Measurements from ENCODE around the gene MEIS3.

The MEIS3 gene

DNA sequence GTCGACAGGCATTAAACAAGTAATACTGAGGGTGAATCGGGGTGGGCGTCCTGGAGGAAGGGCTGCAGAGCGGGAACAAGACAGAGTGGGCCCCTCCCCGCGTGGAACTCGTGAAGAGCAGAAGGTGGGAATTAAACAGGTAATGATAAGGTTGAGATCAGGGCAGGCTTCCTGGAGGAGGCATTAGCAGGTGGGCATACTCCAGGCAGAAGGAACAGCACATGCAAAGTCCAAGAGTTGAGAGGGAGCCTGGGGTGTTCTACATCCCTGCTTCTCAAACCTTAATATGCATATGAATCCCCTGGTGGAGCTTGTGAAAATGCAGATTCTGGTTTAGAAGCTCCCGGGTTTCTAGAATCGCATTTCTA, 29.0 kb upstream of the MEIS3 start:
- no peak overlapping the region for H3K4me3 ChIP-seq (ENCODE audit: low read depth in 1 of 5, low read length in 5 of 5)

GRCh38 chr19:47447470-47448359, 28.4 kb upstream of the MEIS3 start:
- no peak overlapping the region for H3K9ac ChIP-seq (ENCODE audit: low read length in 5 of 5)
- H3K27me3 ChIP-seq (ENCODE audit: control insufficient read depth in 5 of 5, insufficient read depth in 4 of 5, low read length in 5 of 5) = peaks cover 33 to 78% (median 65%) of the 10 kb centered on the region in 5 donors
- no peak overlapping the region for H3K27ac ChIP-seq (ENCODE audit: low read depth, low read length)
- no peaks in the 10 kb centered on the region for H3K36me3 ChIP-seq (ENCODE audit: control insufficient read depth in 5 of 5, insufficient read depth in 5 of 5, low read length in 5 of 5)
- H3K4me1 ChIP-seq (ENCODE audit: control insufficient read depth in 5 of 5, insufficient read depth in 5 of 5, low read length in 5 of 5) = peaks cover 0 to 26% (median 11%) of the 10 kb centered on the region in 5 donors
- H3K9me3 ChIP-seq (ENCODE audit: control insufficient read depth in 5 of 5, low read length in 5 of 5) = no peaks in the 10 kb centered on the region
- H3K4me3 ChIP-seq (ENCODE audit: low read depth in 1 of 5, low read length in 5 of 5) = peak overlapping the region in 3 of 5 donors; percentile 10 to 59 (median 34)

More for the DNA sequence above, 29.0 kb upstream of the MEIS3 start:
- Histone ChIP-seq H3K9ac (ENCODE audit: low read length in 5 of 5) (no peak overlapping the region), H3K27me3 (ENCODE audit: control insufficient read depth in 5 of 5, insufficient read depth in 4 of 5, low read length in 5 of 5) (peaks cover 33 to 74% (median 61%) of the 10 kb centered on the region in 5 donors), H3K9me3 (ENCODE audit: control insufficient read depth in 5 of 5, low read length in 5 of 5) (no peaks in the 10 kb centered on the region), H3K27ac (ENCODE audit: low read depth, low read length) (no peak overlapping the region), H3K36me3 (ENCODE audit: control insufficient read depth in 5 of 5, insufficient read depth in 5 of 5, low read length in 5 of 5) (no peaks in the 10 kb centered on the region), H3K4me1 (ENCODE audit: control insufficient read depth in 5 of 5, insufficient read depth in 5 of 5, low read length in 5 of 5) (peaks cover 0 to 26% (median 11%) of the 10 kb centered on the region in 5 donors)

DNA sequence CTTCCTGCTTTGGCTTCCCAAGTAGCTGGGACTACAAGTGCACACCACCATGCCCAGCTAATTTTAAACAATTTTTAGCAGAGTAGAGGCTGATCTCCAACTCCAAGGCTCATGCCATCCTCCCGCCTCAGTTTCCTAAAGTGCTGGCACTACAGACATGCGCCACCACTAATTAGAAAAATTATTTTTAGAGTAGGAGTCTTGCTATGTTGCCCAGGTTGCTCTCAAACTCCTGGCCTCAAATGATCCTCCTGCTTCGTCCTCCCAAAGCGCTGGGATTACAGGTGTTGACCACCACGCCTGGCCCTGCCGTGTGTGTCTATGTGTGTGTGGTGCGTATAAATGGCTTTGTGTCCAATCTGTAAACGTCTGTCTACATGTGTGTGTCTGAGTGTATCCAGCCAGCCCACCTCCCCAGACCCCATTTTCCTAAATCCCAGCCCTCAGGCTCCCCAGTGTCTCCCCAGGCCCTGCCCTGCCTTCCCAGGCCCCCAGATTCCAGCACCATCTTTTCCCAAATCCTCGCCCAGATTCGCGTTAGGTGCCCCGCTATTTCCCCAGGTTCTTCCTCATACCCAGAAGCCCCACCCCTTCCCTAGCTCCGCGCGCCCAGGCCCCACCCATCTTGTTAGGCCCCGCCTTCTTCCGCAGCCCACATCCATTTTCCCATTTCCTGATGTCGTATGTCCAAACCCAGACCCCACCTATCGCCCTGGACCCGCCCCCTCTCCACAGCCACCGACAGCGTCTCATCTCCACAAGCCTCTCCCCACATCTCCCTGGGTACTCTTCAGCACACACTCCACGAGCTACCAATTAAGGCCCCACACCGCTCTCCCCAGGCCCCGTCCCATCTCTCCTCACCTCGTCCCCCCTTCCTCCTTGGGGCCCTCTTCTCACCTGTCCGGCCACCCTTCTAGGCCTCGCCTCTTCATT, 27.5 kb upstream of the MEIS3 start:
- Histone ChIP-seq H3K4me1 (ENCODE audit: control insufficient read depth in 5 of 5, insufficient read depth in 5 of 5, low read length in 5 of 5) (peaks cover 0 to 26% (median 11%) of the 10 kb centered on the region in 5 donors), H3K36me3 (ENCODE audit: control insufficient read depth in 5 of 5, insufficient read depth in 5 of 5, low read length in 5 of 5) (no peaks in the 10 kb centered on the region), H3K9ac (ENCODE audit: low read length in 5 of 5) (no peak overlapping the region), H3K4me3 (ENCODE audit: low read depth in 1 of 5, low read length in 5 of 5) (peak overlapping the region in 3 of 5 donors; percentile 10 to 59 (median 34)), H3K9me3 (ENCODE audit: control insufficient read depth in 5 of 5, low read length in 5 of 5) (no peaks in the 10 kb centered on the region), H3K27ac (ENCODE audit: low read depth, low read length) (no peak overlapping the region), H3K27me3 (ENCODE audit: control insufficient read depth in 5 of 5, insufficient read depth in 4 of 5, low read length in 5 of 5) (peaks cover 36 to 86% (median 72%) of the 10 kb centered on the region in 5 donors)

GRCh38 chr19:47445937-47446402, 26.6 kb upstream of the MEIS3 start:
- Histone ChIP-seq H3K36me3 (ENCODE audit: control insufficient read depth in 5 of 5, insufficient read depth in 5 of 5, low read length in 5 of 5) (no peaks in the 10 kb centered on the region), H3K9ac (ENCODE audit: low read length in 5 of 5) (no peak overlapping the region), H3K27me3 (ENCODE audit: control insufficient read depth in 5 of 5, insufficient read depth in 4 of 5, low read length in 5 of 5) (peaks cover 36 to 88% (median 72%) of the 10 kb centered on the region in 5 donors), H3K27ac (ENCODE audit: low read depth, low read length) (no peak overlapping the region), H3K4me3 (ENCODE audit: low read depth in 1 of 5, low read length in 5 of 5) (peak overlapping the region in 1 of 5 donors; percentile 26), H3K9me3 (ENCODE audit: control insufficient read depth in 5 of 5, low read length in 5 of 5) (no peaks in the 10 kb centered on the region), H3K4me1 (ENCODE audit: control insufficient read depth in 5 of 5, insufficient read depth in 5 of 5, low read length in 5 of 5) (peaks cover 0 to 26% (median 11%) of the 10 kb centered on the region in 5 donors)

DNA sequence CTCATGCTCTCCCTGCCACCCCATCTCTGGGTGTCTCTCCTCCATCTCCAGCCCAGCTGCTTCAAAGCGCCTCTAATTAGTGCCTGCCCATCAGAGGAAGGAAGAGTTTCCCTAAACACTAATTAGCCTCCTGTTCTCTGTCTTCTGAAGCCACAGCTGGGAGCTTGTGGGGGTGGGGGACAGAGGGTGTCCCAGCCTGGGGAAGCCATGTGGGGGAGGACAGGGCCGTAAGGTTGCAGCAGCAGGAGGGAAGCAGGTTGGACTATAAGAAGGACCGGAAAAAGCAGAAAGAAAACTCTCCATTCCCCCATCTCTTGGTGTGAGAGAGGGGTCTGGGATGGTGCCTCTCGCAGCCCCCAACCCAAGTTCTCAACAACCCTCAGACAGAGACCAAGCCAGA, 26.2 kb upstream of the MEIS3 start:
- Histone ChIP-seq H3K27me3 (ENCODE audit: control insufficient read depth in 5 of 5, insufficient read depth in 4 of 5, low read length in 5 of 5) (peaks cover 33 to 87% (median 72%) of the 10 kb centered on the region in 5 donors), H3K9me3 (ENCODE audit: control insufficient read depth in 5 of 5, low read length in 5 of 5) (no peaks in the 10 kb centered on the region), H3K4me3 (ENCODE audit: low read depth in 1 of 5, low read length in 5 of 5) (peak overlapping the region in 1 of 5 donors; percentile 26), H3K4me1 (ENCODE audit: control insufficient read depth in 5 of 5, insufficient read depth in 5 of 5, low read length in 5 of 5) (peaks cover 0 to 26% (median 11%) of the 10 kb centered on the region in 5 donors), H3K36me3 (ENCODE audit: control insufficient read depth in 5 of 5, insufficient read depth in 5 of 5, low read length in 5 of 5) (no peaks in the 10 kb centered on the region), H3K27ac (ENCODE audit: low read depth, low read length) (no peak overlapping the region), H3K9ac (ENCODE audit: low read length in 5 of 5) (no peak overlapping the region)

GRCh38 chr19:47444388-47444821, 25.1 kb upstream of the MEIS3 start:
- Histone ChIP-seq H3K27ac (ENCODE audit: low read depth, low read length) (no peak overlapping the region), H3K4me1 (ENCODE audit: control insufficient read depth in 5 of 5, insufficient read depth in 5 of 5, low read length in 5 of 5) (peaks cover 0 to 26% (median 11%) of the 10 kb centered on the region in 5 donors), H3K9me3 (ENCODE audit: control insufficient read depth in 5 of 5, low read length in 5 of 5) (no peaks in the 10 kb centered on the region), H3K36me3 (ENCODE audit: control insufficient read depth in 5 of 5, insufficient read depth in 5 of 5, low read length in 5 of 5) (no peaks in the 10 kb centered on the region), H3K4me3 (ENCODE audit: low read depth in 1 of 5, low read length in 5 of 5) (no peak overlapping the region), H3K27me3 (ENCODE audit: control insufficient read depth in 5 of 5, insufficient read depth in 4 of 5, low read length in 5 of 5) (peaks cover 30 to 77% (median 64%) of the 10 kb centered on the region in 5 donors), H3K9ac (ENCODE audit: low read length in 5 of 5) (no peak overlapping the region)

DNA sequence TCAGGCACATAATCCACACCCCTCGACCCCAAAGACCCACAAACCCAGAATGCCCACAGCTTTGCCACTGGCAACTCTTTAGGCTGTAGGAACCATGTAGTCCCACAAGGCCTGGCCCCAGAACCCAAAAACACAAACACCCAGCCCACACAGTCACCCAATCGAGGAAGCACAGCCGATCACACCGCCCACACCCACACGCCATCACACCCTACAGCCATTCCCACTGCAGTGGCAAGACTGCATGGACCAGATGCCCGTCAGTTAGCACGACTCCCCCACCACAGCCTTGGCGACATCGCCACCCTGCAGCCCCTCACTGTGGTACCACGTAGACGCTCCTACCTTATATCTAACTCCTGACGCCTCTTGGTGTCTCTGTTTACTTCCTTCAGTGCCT, 24.0 kb upstream of the MEIS3 start:
- Histone ChIP-seq H3K27me3 (ENCODE audit: control insufficient read depth in 5 of 5, insufficient read depth in 4 of 5, low read length in 5 of 5) (peaks cover 22 to 73% (median 61%) of the 10 kb centered on the region in 5 donors), H3K9me3 (ENCODE audit: control insufficient read depth in 5 of 5, low read length in 5 of 5) (no peaks in the 10 kb centered on the region), H3K9ac (ENCODE audit: low read length in 5 of 5) (no peak overlapping the region), H3K27ac (ENCODE audit: low read depth, low read length) (no peak overlapping the region), H3K36me3 (ENCODE audit: control insufficient read depth in 5 of 5, insufficient read depth in 5 of 5, low read length in 5 of 5) (no peaks in the 10 kb centered on the region), H3K4me3 (ENCODE audit: low read depth in 1 of 5, low read length in 5 of 5) (no peak overlapping the region), H3K4me1 (ENCODE audit: control insufficient read depth in 5 of 5, insufficient read depth in 5 of 5, low read length in 5 of 5) (peaks cover 0 to 26% (median 11%) of the 10 kb centered on the region in 5 donors)

- Histone ChIP-seq H3K27me3 (ENCODE audit: control insufficient read depth in 5 of 5, insufficient read depth in 4 of 5, low read length in 5 of 5) (peaks cover 3 to 50% (median 38%) of the 10 kb centered on the region in 5 donors), H3K4me3 (ENCODE audit: low read depth in 1 of 5, low read length in 5 of 5) (no peak overlapping the region), H3K36me3 (ENCODE audit: control insufficient read depth in 5 of 5, insufficient read depth in 5 of 5, low read length in 5 of 5) (no peaks in the 10 kb centered on the region), H3K27ac (ENCODE audit: low read depth, low read length) (no peak overlapping the region), H3K9me3 (ENCODE audit: control insufficient read depth in 5 of 5, low read length in 5 of 5) (no peaks in the 10 kb centered on the region), H3K9ac (ENCODE audit: low read length in 5 of 5) (no peak overlapping the region), H3K4me1 (ENCODE audit: control insufficient read depth in 5 of 5, insufficient read depth in 5 of 5, low read length in 5 of 5) (peaks cover 0 to 4% (median 0%) of the 10 kb centered on the region in 5 donors)
Measured at GRCh38 chr19:47438793-47439220, 19.5 kb upstream of the MEIS3 start.

DNA sequence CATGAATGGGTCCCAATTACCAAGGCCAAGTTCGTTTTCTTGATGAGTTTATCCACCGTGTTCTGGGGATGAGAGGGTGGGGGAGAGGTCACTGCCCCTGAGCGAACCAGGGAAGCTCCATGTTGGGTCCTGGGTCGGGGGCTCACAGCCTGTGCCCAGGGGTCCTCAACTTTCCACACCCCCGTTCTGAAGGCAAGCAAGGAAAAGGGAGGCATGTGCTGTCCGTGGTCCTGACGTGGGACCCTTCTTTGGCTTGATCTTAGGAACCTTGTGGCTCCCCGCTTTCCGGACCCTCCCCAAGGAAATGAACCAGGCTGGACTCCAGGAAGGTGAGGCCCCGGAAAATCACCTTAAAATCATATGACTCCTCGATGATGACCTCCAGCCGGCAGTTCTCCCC, 18.2 kb upstream of the MEIS3 start:
- H3K4me3 ChIP-seq (ENCODE audit: low read depth in 1 of 5, low read length in 5 of 5) = no peak overlapping the region
- H3K36me3 ChIP-seq (ENCODE audit: control insufficient read depth in 5 of 5, insufficient read depth in 5 of 5, low read length in 5 of 5) = no peaks in the 10 kb centered on the region
- no peak overlapping the region for H3K27ac ChIP-seq (ENCODE audit: low read depth, low read length)
- no peak overlapping the region for H3K9ac ChIP-seq (ENCODE audit: low read length in 5 of 5)
- peaks cover 1 to 44% (median 29%) of the 10 kb centered on the region in 5 donors for H3K27me3 ChIP-seq (ENCODE audit: control insufficient read depth in 5 of 5, insufficient read depth in 4 of 5, low read length in 5 of 5)
- H3K9me3 ChIP-seq (ENCODE audit: control insufficient read depth in 5 of 5, low read length in 5 of 5) = no peaks in the 10 kb centered on the region
- H3K4me1 ChIP-seq (ENCODE audit: control insufficient read depth in 5 of 5, insufficient read depth in 5 of 5, low read length in 5 of 5) = peaks cover 0 to 4% (median 0%) of the 10 kb centered on the region in 5 donors
